ENCODE results near the gene DNAJB6. TPM values are rescaled to one million over a fixed set of nuclear protein-coding genes. Genes with fewer than 3 reads are reported as not detected.

The DNAJB6 gene
- total and polyA plus RNA-seq, 2 of the 4 experiments (the other 2 are of a cell fraction): 93.4 to 165 TPM

DNA sequence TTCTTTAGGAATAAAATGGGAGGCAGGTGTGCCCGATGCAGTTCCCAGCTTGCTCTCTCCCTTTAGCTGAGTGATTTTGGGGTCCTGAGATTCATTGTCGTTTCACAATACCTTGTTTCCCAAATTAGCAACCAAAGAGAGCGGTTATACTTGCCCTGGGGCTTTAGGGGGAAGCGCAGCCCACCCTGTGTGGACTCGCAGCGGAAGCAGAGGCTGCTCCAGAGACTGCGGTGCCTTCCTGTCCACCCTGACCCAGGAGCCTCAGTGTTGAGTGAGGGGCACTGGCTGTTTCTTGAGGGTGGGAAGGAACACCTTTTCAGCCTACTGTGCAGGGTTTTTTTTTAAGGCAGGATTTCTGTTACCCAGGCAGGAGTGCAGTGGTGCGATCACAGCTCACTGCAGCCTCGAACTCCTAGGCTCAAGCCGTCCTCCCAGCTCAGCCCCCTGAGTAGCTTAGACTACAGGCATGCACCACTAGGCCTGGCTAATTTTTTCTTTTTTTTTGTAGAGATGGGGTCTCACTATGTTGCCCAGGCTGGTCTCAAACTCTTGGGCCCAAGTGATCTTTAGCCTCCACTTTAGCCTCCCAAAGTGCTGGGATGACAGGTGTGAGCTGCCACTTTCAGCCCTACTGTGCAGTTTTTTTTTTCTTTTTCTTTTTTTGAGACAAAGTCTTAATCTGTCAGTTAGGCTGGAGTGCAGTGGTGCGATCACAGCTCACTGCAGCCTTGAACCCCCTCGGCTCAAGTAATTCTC, 67.0 kb downstream of the DNAJB6 start:
- H3K27me3 ChIP-seq (ENCODE audit: control insufficient read depth, insufficient read depth, low read length): no peaks in the 10 kb centered on the region
- H3K36me3 ChIP-seq (ENCODE audit: control insufficient read depth, insufficient read depth, low read length): peaks cover 29% of the 10 kb centered on the region
- H3K9me1 ChIP-seq (ENCODE audit: insufficient read depth, low read length): peaks cover 26% of the 10 kb centered on the region
- H4K5ac ChIP-seq (ENCODE audit: low read depth, low read length): no peak overlapping the region
- peaks cover 9 to 83% of the 10 kb centered on the region in 2 experiments for H3K79me1 ChIP-seq (ENCODE audit: low read depth in 1 of 2, low read length in 2 of 2)
- no peak overlapping the region for H3K9ac ChIP-seq (ENCODE audit: low read depth, low read length)
- WGBS, 2 experiments (ENCODE audit: extremely low coverage in 2 of 2, insufficient read length in 1 of 2): no CpG with 5 or more reads among the region's 12 CpGs
- no peak overlapping the region for H3K18ac ChIP-seq (ENCODE audit: low read depth, low read length)
- BruUV-seq (replicated peaks): no TSS peak
- H2AK9ac ChIP-seq (replicated peaks; ENCODE audit: low read depth, low read length, poor library complexity): peak overlapping the region; percentile 70
- H3K27ac ChIP-seq (ENCODE audit: insufficient read depth, low read length): no peak overlapping the region
- H3K14ac ChIP-seq (replicated peaks; ENCODE audit: low read depth, low read length): no peak overlapping the region
- ChIA-PET POLR2A (ENCODE audit: unreplicated experiment) (interaction anchor here (0.7 kb wide), 1 partner anchor 1247 kb away, joined by 8 read pairs; no protein-coding TSS in a partner anchor), CTCF (interaction anchor here (1.1 kb wide), 1 partner anchor 434 kb away, joined by 3 read pairs; no protein-coding TSS in a partner anchor)
- in situ Hi-C loops (cut with MboI; ENCODE audit: low sequenced_read_pairs) (no loop called here), dilution Hi-C loops (cut with HindIII; ENCODE audit: low sequenced_read_pairs, unreplicated experiment) (no loop called here), intact Hi-C loops (cut with micrococcal nuclease) (no loop called here)
- no peak overlapping the region; the same call in 1 of the 2 replicates for H2AK5ac ChIP-seq (ENCODE audit: low read depth, low read length)
- H4K91ac ChIP-seq (ENCODE audit: insufficient read depth, low read depth, low read length): no peak overlapping the region
- no peak overlapping the region for H3K4me2 ChIP-seq (ENCODE audit: low read depth, low read length)
- H3K4me3 ChIP-seq (ENCODE audit: insufficient read depth, low read depth, low read length): no peak overlapping the region
- no peak for ATAC-seq (ENCODE audit: low read depth)
- no peak overlapping the region for H2BK20ac ChIP-seq (ENCODE audit: low read depth, low read length)
- no peak overlapping the region for H2BK15ac ChIP-seq (ENCODE audit: low read depth, low read length)
- no peaks in the 10 kb centered on the region for H3K9me3 ChIP-seq (ENCODE audit: control insufficient read depth, insufficient read depth, low read length)
- H4K8ac ChIP-seq (ENCODE audit: low read depth in 2 of 2, low read length in 2 of 2): no peak overlapping the region; a peak in 1 of 4 replicates
- no peak overlapping the region for H2BK120ac ChIP-seq (ENCODE audit: low read depth, low read length)
- H3K56ac ChIP-seq (ENCODE audit: extremely low read depth, insufficient read depth, low read length): no peak overlapping the region
- H3K23ac ChIP-seq (ENCODE audit: low read depth, low read length): 0 out of 2 replicates have a peak overlapping the region, but pooled peaks have one; percentile 9
- no peak overlapping the region for H2AFZ ChIP-seq (replicated peaks; ENCODE audit: low read length, poor library complexity)
- TF ChIP-seq RCOR1 (IDR thresholded peaks at IDR 0.05; ENCODE audit: insufficient replicate concordance, low read length) (no peak), SMC3 (IDR thresholded peaks at IDR 0.05; ENCODE audit: low read depth, low read length) (no peak), CEBPB (IDR thresholded peaks at IDR 0.05; ENCODE audit: low read depth, low read length) (no peak)
- TF ChIP-seq, protein P1, sequence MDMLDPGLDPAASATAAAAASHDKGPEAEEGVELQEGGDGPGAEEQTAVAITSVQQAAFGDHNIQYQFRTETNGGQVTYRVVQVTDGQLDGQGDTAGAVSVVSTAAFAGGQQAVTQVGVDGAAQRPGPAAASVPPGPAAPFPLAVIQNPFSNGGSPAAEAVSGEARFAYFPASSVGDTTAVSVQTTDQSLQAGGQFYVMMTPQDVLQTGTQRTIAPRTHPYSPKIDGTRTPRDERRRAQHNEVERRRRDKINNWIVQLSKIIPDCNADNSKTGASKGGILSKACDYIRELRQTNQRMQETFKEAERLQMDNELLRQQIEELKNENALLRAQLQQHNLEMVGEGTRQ (IDR thresholded peaks at IDR 0.05; ENCODE audit: low read depth, low read length): no peak
- TF ChIP-seq, protein P2, sequence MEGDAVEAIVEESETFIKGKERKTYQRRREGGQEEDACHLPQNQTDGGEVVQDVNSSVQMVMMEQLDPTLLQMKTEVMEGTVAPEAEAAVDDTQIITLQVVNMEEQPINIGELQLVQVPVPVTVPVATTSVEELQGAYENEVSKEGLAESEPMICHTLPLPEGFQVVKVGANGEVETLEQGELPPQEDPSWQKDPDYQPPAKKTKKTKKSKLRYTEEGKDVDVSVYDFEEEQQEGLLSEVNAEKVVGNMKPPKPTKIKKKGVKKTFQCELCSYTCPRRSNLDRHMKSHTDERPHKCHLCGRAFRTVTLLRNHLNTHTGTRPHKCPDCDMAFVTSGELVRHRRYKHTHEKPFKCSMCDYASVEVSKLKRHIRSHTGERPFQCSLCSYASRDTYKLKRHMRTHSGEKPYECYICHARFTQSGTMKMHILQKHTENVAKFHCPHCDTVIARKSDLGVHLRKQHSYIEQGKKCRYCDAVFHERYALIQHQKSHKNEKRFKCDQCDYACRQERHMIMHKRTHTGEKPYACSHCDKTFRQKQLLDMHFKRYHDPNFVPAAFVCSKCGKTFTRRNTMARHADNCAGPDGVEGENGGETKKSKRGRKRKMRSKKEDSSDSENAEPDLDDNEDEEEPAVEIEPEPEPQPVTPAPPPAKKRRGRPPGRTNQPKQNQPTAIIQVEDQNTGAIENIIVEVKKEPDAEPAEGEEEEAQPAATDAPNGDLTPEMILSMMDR (conservative IDR thresholded peaks at IDR 0.05; ENCODE audit: low read depth, low read length): no peak
- TF ChIP-seq, protein P3, sequence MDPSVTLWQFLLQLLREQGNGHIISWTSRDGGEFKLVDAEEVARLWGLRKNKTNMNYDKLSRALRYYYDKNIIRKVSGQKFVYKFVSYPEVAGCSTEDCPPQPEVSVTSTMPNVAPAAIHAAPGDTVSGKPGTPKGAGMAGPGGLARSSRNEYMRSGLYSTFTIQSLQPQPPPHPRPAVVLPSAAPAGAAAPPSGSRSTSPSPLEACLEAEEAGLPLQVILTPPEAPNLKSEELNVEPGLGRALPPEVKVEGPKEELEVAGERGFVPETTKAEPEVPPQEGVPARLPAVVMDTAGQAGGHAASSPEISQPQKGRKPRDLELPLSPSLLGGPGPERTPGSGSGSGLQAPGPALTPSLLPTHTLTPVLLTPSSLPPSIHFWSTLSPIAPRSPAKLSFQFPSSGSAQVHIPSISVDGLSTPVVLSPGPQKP (IDR thresholded peaks at IDR 0.05; ENCODE audit: borderline replicate concordance, low read depth, low read length): no peak
- no peak for DNase-seq
- H3K4ac ChIP-seq (ENCODE audit: low read depth, low read length): no peak overlapping the region
- peaks cover 65% of the 10 kb centered on the region for H4K20me1 ChIP-seq (ENCODE audit: insufficient read depth, low read length)
- no peak overlapping the region for H2BK5ac ChIP-seq (ENCODE audit: low read depth, low read length, poor library complexity, severe bottlenecking)
- H3K4me1 ChIP-seq (ENCODE audit: control insufficient read depth, insufficient read depth, low read length): peaks cover 21% of the 10 kb centered on the region

Measured in IMR-90 (cell line).